Stomach (tissue), 9 donors: ENCODE data around the gene AKT2. TPM values are rescaled to one million over a fixed set of nuclear protein-coding genes. Genes with fewer than 3 reads are reported as not detected.

ENCODE experiments used
- DNase-seq, 2 donors: peaks; one replicate each; pipeline versions ENCODE4 v3.0.0 to v3.0.0-alpha.2; 2013 to 2019
- H3K27ac ChIP-seq, 5 donors: fragments of 200-600 bp in 4 of 5; sonication (generic) in 4 of 5; one replicate each; pipeline ENCODE4 v1.5.1; 2013 to 2019; ENCODE audit warnings: mild to moderate bottlenecking in 1 of 5, moderate library complexity in 1 of 5
- H3K27me3 ChIP-seq, 3 donors: fragments of 200-600 bp; sonication (generic); one replicate each; pipeline ENCODE4 v1.5.1; 2017 to 2019; ENCODE audit warnings: mixed run types in 1 of 3
- H3K36me3 ChIP-seq, 4 donors: fragments of 200-600 bp; sonication (generic); 1 replicate in 3 of 4; 2 replicates in 1 of 4; pipeline ENCODE4 v1.5.1; 2016 to 2019
- H3K4me1 ChIP-seq, 4 donors: fragments of 200-600 bp; sonication (generic); one replicate each; pipeline ENCODE4 v1.5.1; 2016 to 2019
- H3K4me3 ChIP-seq, 4 donors: fragments of 200-600 bp; sonication (generic) in 3 of 4; one replicate each; pipeline ENCODE4 v1.5.1; 2016 to 2019; ENCODE audit warnings: mild to moderate bottlenecking in 1 of 4
- H3K9me3 ChIP-seq, 4 donors: fragments of 200-600 bp; sonication (generic); one replicate each; pipeline ENCODE4 v1.5.1; 2016 to 2019
- CTCF ChIP-seq, 7 experiments: fragments of 450-650 bp in 4 of 7; fragments of 200-600 bp in 3 of 7; sonication (generic) in 3 of 7; IDR thresholded peaks; one replicate each; pipeline ENCODE4 v1.5.1; 2016 to 2019; ENCODE audit warnings: antibody characterized with exemption in 7 of 7, control low read depth in 2 of 7, mild to moderate bottlenecking in 1 of 7
- EP300 ChIP-seq: sonication (generic); formaldehyde crosslinking; IDR thresholded peaks from one replicate; pipeline ENCODE4 v1.6.1; 2017; ENCODE audit warnings: antibody characterized with exemption
- POLR2A ChIP-seq, 4 donors: fragments of 450-650 bp; IDR thresholded peaks; one replicate each; pipeline ENCODE4 v1.6.1; 2016; ENCODE audit warnings: antibody characterized with exemption in 4 of 4, control low read depth in 2 of 4, mild to moderate bottlenecking in 1 of 4, moderate library complexity in 1 of 4
- POLR2AphosphoS5 ChIP-seq, 3 donors: sonication (generic); formaldehyde crosslinking; IDR thresholded peaks; one replicate each; pipeline ENCODE4 v1.6.1; 2016; ENCODE audit warnings: antibody characterized with exemption in 3 of 3
- WGBS, 5 donors: extraction: QIAGEN DNeasy Blood & Tissue Kit in 3 of 5; methylation state at CpG; one replicate each; pipeline versions ENCODE4 v1.1.5 to v1.1.7; 2013 to 2018; 5-methylcytosine and 5-hydroxymethylcytosine counted together
- intact Hi-C: fragments of 100-400 bp; cut with DNase I; formaldehyde crosslinking; loops from one replicate; pipeline ENCODE4 v1.15.1; 2023; ENCODE audit warnings: low total_unique reads
- polyA plus RNA-seq, 3 donors: library from polyadenylated mRNA; stranded (reverse); fragments of 200-250 nt; gene quantifications; one replicate each; pipeline ENCODE4 v1.2.3, GENCODE V29; 2013
- total RNA-seq, 5 donors: library from RNA; depleted of rRNA; stranded (reverse); fragments of >200 nt; gene quantifications; one replicate each; pipeline versions ENCODE4 v1.1.0 to v1.2.3, GENCODE V29; 2014 to 2016
- donor health status: healthy with polysubstance abuse.
- donor health status: Bipolar disorder and iron deficiency.
- donor health status: healthy.

The AKT2 gene
- total and polyA plus RNA-seq, 8 donors: 26.0 to 227 (median 75.9) TPM

- intact Hi-C loops: no loop called here
- H3K36me3 ChIP-seq: peaks cover 0 to 33% (median 24%) of the 10 kb centered on the region in 4 donors
- WGBS, 5 donors: 92 to 93% (median 92%) methylated on average over 14 of the region's 14 CpGs
- no peak for DNase-seq
- H3K27ac ChIP-seq: no peak overlapping the region
- H3K4me3 ChIP-seq: no peak overlapping the region
- TF ChIP-seq CTCF (IDR thresholded peaks at IDR 0.05): no peak
- TF ChIP-seq POLR2AphosphoS5 (IDR thresholded peaks at IDR 0.05): no peak
- no peak for TF ChIP-seq POLR2A (IDR thresholded peaks at IDR 0.05)
- TF ChIP-seq EP300: no peak
- H3K9me3 ChIP-seq: no peaks in the 10 kb centered on the region
- H3K4me1 ChIP-seq: peaks cover 23 to 76% (median 47%) of the 10 kb centered on the region in 4 donors
- no peaks in the 10 kb centered on the region for H3K27me3 ChIP-seq
These were observed 12.9 kb downstream of the AKT2 start for GRCh38 chr19:40272261-40272660.

- DNase-seq: no peak
- WGBS, 5 donors: 90 to 97% (median 91%) methylated on average over 4 of the region's 4 CpGs
- H3K36me3 ChIP-seq: peaks cover 0 to 33% (median 24%) of the 10 kb centered on the region in 4 donors
These were observed 13.4 kb downstream of the AKT2 start for GRCh38 chr19:40271706-40272105.

GRCh38 chr19:40270362-40271089 is 14.6 kb downstream of the AKT2 start:
- no peak for DNase-seq
- Histone ChIP-seq H3K4me3 (no peak overlapping the region), H3K27me3 (no peaks in the 10 kb centered on the region), H3K9me3 (no peaks in the 10 kb centered on the region), H3K4me1 (peaks cover 23 to 76% (median 48%) of the 10 kb centered on the region in 4 donors), H3K36me3 (peaks cover 0 to 33% (median 24%) of the 10 kb centered on the region in 4 donors), H3K27ac (no peak overlapping the region)
- TF ChIP-seq CTCF (IDR thresholded peaks at IDR 0.05) (no peak), POLR2AphosphoS5 (IDR thresholded peaks at IDR 0.05) (no peak), EP300 (no peak), POLR2A (IDR thresholded peaks at IDR 0.05) (no peak)
- intact Hi-C loops: no loop called here
- 85 to 89% (median 87%) methylated on average over 12 of the region's 12 CpGs for WGBS, 5 donors

More at GRCh38 chr19:40271706-40272105, 13.4 kb downstream of the AKT2 start:
- no peaks in the 10 kb centered on the region for H3K27me3 ChIP-seq
- no peaks in the 10 kb centered on the region for H3K9me3 ChIP-seq
- peaks cover 23 to 76% (median 47%) of the 10 kb centered on the region in 4 donors for H3K4me1 ChIP-seq
- no peak overlapping the region for H3K27ac ChIP-seq
- intact Hi-C loops: no loop called here
- TF ChIP-seq POLR2AphosphoS5 (IDR thresholded peaks at IDR 0.05) (no peak), POLR2A (IDR thresholded peaks at IDR 0.05) (no peak)
- no peak overlapping the region for H3K4me3 ChIP-seq

- WGBS, 5 donors: 88 to 91% (median 90%) methylated on average over 11 of the region's 11 CpGs
- Histone ChIP-seq H3K4me1 (peaks cover 12 to 64% (median 37%) of the 10 kb centered on the region in 4 donors), H3K27ac (no peak overlapping the region), H3K9me3 (no peaks in the 10 kb centered on the region), H3K36me3 (peaks cover 5 to 43% (median 35%) of the 10 kb centered on the region in 4 donors), H3K4me3 (no peak overlapping the region), H3K27me3 (no peaks in the 10 kb centered on the region)
- intact Hi-C loops: no loop called here
- TF ChIP-seq POLR2AphosphoS5 (IDR thresholded peaks at IDR 0.05): no peak
- no peak for TF ChIP-seq CTCF (IDR thresholded peaks at IDR 0.05)
- TF ChIP-seq EP300: no peak
- TF ChIP-seq POLR2A (IDR thresholded peaks at IDR 0.05): no peak
- no peak for DNase-seq
These were observed 15.8 kb downstream of the AKT2 start for GRCh38 chr19:40269216-40269940.
